HG03354 (cell line): ENCODE data around the gene PIGA.
"Not testable (repeated sequence)": the region's sequence is repeated elsewhere in the genome, so short reads cannot be mapped to it uniquely, and the experiment has no call there.

Experiments used
- ATAC-seq: cut with Tn5 transposase; IDR thresholded peaks from one replicate; pipeline ENCODE4 v1.9.1; 2021; ENCODE audit warnings: mild to moderate bottlenecking; ENCODE audit not compliant: unreplicated experiment, poor library complexity, severe bottlenecking

The PIGA gene

DNA sequence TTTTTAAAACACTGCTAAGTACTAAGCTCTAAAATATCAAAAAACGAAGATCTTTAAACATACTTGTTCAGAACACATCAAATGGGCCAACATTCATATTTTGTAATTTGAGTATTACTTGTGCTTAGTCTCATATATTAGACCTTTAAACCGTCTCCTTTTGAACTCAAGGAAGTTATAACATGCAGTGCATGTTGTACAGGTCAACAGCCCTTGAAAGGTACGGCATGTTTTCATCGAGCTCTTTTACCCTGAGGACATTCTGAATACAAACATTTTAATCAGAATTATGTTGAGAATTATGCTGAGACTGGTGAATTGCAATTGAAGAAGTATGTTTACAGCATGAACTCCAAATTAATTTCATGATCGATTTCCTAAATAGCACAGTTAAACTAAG lies 12.9 kb downstream of the PIGA start:
- no peak for ATAC-seq

- ATAC-seq: no peak
These were observed 13.3 kb downstream of the PIGA start for GRCh38 chrX:15322072-15322471.

DNA sequence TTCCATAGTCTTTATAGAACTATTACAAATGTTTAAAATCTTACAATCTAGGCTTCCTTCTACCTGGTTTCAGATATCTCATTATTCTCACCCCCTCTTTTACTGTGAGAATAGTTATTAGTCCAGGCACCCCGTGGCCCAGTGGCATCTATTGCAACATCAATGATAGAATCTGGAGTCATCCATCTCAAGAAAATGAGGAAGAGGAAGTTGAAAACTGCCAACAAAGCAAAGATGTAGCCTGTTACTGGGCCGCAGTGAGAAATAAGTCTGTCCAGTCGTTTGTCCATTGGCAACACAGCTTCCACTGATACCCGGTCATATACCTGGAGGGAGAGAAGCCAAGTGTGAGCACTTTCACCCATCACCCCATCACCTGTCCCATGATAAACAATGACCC lies 13.9 kb downstream of the PIGA start:
- ATAC-seq: no peak

DNA sequence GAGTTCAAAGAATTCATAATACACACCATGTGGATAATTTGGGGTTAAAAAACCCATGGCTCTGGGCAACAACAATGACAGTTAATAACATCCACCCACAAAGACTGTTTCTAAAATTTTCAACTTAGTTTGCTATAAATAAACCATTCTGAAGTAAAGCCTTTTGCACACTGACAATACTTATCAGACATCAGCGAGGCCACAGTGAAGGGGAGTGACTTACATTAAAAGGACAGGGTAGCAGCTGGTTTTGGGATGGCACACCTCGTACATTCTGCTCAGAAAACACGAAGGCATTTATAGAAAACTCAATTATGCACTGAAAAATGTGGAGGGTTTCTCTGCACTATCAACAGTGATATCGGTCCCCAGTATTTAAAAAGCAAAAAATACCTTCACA lies 15.0 kb downstream of the PIGA start:
- no peak for ATAC-seq

DNA sequence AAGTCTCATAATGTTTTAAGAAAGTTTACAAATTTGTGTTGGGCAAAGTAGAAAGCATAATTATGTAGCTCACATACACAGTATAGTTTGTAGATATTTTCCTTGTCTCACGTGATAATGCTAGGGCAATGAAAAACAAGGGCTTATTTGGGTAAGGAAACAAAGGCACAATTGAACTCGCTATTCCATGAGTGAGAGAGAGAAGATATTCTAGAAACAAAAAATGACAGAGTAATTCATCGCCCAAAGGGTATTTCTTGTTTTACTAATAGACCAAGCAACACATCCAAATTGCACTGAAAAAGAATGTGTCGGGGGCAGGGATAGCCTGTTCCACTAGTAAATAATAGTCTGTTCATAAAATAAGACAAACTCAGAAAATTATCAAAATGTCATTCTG lies 16.2 kb downstream of the PIGA start:
- no peak for ATAC-seq

DNA sequence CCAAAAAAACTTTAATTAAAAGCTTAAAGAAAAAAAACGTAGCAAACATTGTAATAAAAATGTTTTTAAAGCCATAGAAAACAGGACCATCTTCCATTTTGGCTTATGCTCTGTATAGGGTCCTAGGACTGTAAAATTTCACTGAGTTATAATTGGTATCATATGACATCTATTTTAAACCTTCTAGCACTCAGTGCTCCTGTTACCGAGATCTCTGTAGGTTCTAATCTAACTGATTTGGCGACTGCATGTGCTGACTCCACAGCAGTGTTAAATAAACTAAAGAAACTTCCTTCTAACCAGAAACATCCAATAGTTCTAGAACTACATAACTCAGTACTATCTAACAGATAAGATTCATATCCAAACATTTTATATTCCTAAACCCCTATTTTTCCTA lies 19.8 kb downstream of the PIGA start, which contains the start of gene ASB11:
ASB11 (minus strand) TSS at position 132 of the 400 bp plus-strand sequence; CDS start at position 97, 35 bp downstream.
- ATAC-seq: no peak

- no peak for ATAC-seq
These were observed 20.9 kb downstream of the PIGA start for GRCh38 chrX:15314472-15314871.

DNA sequence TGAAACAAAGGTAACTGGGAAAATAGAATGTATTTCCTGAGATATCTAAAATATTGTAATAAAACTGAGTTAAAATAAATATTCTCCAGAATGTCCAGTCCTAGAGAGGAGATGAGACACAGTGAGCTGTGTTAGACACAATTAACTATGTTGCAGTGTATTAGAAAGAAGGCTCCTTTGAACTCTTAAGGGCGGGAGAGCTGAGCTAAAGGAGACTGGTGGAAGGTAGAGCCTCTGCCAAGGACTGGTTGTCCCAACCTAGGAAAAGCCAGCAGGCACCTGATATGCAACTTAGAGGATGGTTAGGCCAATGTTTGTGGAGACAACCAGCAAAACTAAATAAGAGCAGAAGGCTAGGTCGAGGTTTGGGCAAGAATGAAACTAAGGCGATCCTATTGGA lies 24.2 kb downstream of the PIGA start:
- no peak for ATAC-seq

- no peak for ATAC-seq
These were observed 25.2 kb downstream of the PIGA start for GRCh38 chrX:15310117-15310516.

GRCh38 chrX:15305899-15306298 lies 29.4 kb downstream of the PIGA start:
- not testable (repeated sequence) for ATAC-seq

GRCh38 chrX:15301924-15302323 lies 33.4 kb downstream of the PIGA start:
- ATAC-seq: peak; percentile 61

- no peak for ATAC-seq
These were observed 35.1 kb downstream of the PIGA start for GRCh38 chrX:15299941-15300851.

- no peak for ATAC-seq
These were observed 36.5 kb downstream of the PIGA start for GRCh38 chrX:15298780-15299179.

DNA sequence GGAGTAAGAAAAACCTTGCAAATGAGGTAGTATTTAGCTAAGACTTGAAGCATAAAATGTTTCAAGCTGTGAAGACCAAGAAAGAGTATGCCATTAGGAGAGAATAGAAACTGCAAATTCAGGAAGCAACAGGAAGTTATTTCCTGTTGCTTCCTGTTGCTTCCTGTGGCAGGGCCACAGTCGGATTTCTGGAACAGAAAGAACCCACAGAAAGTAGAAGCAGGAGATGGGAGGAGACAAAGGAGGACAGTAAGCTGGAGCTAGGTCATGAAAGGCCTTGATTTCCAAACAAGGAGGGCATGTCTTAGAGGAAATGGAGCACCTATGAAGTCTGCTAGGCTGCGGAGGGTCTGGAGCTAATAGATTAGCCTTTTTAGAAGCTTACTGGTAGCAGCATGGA lies 37.1 kb downstream of the PIGA start:
- ATAC-seq: no peak

DNA sequence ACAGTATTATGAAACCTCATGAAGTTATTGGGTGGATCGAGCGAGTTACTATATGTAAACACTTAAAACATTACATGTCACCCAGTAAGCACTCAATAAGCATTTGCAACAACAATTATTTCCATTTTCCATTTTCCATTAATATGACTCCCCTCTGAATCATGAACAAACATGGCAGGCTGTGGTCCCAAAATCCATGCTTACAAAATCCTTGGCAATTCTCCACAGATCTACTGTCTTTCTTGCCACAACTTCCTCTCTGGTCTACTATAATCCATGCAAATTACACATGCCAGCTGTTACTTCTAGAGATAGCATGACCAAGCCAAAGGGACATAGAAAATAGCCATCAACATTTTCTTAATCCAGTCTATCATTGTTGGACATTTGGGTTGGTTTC lies 41.9 kb downstream of the PIGA start:
- ATAC-seq: no peak

DNA sequence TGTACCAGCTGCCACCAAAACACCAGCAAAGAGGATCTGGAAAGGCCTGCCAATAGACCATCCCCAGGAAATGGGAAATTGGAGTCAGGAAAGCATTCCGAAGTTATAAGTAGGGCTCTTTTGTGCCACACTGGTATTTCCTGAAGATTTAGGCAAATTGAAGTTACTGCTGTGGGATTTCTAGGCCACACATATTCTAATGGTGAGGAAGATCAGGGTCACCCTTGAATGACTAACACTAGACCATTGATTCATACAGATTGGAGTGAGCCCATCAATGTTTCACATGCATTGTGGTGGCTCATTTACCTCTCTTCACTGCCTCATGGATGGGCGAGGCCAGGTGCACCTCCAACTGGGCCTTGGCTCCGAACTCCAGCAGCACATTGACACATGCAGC lies 42.5 kb downstream of the PIGA start:
- no peak for ATAC-seq

DNA sequence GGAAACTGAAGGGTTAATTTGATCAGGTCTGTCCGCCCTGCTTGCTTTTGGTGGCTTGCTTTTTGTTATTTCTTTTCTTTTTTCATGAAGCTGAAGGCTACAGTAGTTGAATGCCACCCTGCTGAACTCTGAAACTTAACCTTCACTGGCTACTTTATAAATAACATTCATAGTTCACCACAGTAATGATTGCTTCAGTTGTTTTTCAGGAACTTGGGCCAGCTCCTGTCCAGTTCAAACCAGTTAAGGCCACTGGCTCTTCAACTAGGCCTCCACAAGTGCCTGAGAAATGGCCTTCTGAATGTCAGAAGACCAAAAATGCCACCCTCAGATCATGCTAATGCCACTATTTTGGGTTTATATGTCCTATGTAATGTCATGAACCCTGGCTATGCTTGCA lies 57.7 kb downstream of the PIGA start:
- no peak for ATAC-seq

- ATAC-seq: no peak
These were observed 60.4 kb downstream of the PIGA start for GRCh38 chrX:15274946-15275345.

GRCh38 chrX:15273275-15273674 lies 62.0 kb downstream of the PIGA start:
- ATAC-seq: not testable (repeated sequence)

- no peak for ATAC-seq
These were observed 63.6 kb downstream of the PIGA start for GRCh38 chrX:15271757-15272156.

GRCh38 chrX:15269618-15270521 lies 65.5 kb downstream of the PIGA start, which contains the start of gene ASB9:
Gene ASB9, minus strand, starts transcription at chrX:15270083. Its CDS starts 209 bp downstream, at chrX:15269874.
- peak; percentile 75 for ATAC-seq
